HG02642 (cell line): ENCODE data around the gene ATL2.
A peak's percentile ranks its signal among the peaks of the same experiment; 100 is the strongest.
"Not testable (repeated sequence)": the region's sequence is repeated elsewhere in the genome, so short reads cannot be mapped to it uniquely, and the experiment has no call there.

ENCODE experiments used
- ATAC-seq: cut with Tn5 transposase; IDR thresholded peaks from one replicate; pipeline ENCODE4 v1.9.1; 2021; ENCODE audit warnings: mild to moderate bottlenecking; ENCODE audit not compliant: unreplicated experiment, poor library complexity

ATL2 gene

DNA sequence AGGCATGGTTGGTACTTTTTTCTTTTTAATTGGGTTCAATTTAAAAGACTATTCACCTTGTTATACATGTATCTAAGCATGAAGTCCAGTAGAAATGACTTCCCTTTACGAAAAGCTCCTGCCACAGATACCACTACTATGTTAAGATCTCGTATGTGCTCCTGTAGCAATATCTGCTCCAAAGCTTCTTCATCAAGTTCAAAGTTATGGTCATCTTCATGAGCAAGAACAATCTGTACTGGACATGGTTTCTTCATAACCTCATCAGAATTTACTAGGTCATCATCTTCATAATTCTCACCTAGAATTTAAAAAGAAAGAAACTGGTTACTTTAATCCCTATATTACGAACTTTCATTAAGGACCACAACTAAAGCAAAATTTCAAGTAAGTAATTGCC lies 33.9 kb downstream of the ATL2 start:
- ATAC-seq, result no peak

DNA sequence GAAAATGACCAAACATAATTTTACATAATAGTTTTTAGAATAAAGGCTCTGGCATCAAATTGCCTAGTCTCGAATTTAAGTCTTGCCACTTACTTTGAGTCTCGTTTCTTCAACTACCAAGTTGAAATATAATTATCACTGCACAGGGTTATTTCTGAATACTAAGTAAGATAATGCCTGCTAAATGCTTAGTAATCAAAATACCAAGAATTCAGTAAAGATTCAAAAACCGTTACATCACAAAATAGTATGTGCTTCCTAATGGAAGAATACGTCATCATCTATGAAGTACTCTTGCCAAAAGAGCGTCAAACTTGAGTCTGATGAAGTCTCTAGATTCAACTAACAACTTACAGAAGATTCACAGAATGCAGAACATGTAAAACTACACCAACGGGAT lies 40.5 kb downstream of the ATL2 start:
- ATAC-seq, result no peak

DNA sequence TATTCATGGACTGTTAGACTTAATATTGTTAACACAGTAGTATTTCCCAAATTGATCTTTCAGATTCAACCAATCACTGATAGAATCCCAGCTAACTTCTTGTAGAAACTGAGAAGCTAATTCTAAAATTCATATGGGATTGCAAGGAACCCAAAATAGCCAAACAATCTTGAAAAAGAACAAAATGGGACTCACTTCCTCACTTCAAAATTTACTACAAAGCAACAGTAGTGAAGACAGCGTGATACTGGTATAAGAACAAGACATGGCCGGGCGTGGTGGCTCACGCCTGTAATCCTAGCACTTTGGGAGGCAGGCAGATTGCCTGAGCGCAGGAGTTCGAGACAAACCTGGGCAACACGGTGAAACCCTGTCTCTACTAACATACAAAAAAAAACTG lies 46.3 kb downstream of the ATL2 start:
- no peak for ATAC-seq

DNA sequence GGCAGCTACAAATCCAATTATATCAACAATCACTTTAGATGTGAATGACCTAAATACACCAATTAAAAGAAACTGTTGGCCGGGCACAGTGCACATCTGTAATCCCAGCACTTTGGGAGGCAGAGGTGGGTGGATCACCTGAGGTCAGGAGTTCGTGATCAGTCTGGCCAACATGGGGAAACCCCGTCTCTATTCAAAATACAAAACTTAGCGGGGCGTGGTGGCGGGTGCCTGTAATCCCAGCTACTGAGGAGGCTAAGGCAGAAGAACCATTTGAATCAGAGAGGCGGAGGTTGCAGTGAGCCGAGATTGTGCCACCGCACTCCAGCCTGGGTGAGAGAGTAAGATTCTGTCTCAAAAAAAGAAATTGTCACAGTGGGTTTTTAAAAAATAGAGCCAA lies 49.5 kb downstream of the ATL2 start:
- ATAC-seq, result no peak

DNA sequence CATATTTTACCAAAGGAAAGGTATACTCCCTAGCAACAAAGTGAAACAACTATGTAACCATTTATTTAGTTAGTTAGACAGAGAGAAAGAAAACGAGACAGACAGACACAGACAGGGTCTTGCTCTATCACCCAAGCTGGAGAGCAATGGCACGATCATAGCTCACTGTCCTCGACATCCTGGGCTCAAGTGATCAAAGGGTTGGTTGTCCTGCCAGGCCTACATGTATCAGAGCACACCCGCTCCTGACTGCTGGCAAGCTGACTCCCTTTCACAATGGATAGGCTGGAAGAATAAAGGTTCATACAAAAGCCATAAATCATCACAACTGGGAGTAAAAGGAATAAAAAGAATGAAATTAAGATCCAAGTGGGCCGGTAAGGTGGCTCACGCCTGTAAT lies 53.5 kb downstream of the ATL2 start:
- no peak for ATAC-seq

DNA sequence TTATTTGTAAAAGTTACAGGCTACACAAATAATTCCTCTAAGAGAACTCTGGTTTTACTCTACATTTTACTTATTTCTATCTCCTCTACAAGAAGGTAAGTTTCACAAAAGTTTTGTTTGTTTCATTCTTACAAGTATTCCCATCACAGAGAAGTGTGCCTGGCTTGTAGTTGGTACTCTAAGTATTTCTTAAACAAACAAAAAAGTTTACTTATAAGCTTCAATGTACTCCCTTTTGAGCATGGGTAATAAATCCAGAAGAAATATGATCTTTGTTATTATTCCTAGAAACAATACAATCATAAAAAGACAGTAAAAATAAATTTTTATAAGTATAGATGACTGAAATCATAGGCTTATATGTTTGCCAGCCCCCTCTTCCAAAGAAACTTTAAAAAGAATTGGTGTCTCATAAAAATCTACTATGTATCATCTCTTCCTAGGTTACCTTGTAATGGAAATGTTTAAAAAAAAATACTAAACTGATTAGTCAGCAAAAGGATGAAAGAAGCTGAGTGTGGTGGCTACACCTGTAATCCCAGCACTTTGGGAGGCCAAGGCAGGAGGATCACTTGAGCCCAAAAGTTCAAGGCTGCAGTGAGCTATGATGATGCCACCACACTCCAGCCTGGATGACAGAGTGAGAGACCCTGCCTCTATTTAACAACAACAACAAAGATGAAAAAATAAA lies 54.7 kb downstream of the ATL2 start:
- no peak for ATAC-seq

DNA sequence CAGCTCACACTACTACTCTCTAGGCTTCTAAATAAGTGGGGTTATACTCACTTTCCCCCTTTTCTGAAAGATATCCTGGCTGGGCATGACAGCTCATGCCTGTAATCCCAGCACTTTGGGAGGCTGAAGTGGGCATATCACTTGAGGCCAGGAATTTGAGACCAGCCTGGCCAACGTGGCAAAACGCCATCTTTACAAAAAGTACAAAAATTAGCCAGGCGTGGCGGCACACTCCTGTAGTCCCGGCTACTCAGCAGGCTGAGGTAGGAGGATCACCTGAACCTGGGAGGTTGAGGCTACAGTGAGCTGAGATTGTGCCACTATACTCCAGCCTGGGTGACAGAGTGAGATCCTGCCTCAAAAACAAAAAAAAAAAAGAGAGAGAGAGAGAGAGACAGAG lies 57.8 kb downstream of the ATL2 start:
- not testable (repeated sequence) for ATAC-seq

DNA sequence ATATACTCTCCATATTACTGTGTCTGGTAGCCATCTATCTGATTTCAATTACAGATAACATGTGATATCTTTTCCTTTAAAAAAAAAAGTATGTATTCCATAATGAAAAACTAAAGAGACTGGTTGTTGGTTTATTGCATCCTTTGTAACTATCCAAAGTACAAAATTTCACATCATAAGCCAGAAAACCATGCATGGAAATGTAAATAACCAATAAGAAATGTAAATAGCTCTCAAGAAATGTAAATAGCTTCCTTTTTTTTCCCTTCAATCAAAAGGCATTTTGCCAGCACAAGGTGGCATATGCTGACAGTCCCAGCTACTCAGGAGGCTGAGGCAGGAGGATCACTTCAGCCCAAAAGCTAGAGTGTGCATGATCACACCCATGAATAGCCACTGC lies 59.3 kb downstream of the ATL2 start:
- ATAC-seq, result no peak

DNA sequence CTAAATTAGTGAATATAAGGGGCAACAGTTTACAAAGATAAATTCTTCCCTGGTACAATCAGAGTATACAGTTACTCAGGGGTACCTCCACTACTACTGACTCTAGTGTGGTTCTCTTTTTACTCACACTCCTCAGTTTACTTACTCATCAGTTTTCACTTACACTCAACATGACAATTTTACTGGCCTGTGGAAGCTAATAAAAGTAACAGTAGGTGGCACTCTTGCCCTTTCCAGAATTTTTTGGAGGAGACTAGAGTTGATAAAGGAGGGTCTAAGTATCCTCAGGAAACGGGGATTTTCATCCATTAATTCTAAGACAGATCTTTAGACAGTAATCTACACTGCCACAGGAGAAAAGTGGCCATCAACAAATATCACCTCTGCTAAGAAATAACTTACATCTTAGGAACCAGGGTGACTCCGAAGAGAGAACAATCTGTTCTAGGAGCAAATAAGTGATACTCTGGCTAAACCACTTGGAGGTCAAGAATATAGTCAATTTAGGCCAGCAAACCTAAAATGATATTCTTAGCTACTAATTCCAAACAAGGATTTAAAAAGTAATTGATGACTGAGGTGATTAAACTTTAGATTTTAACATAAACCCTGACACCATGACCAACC lies 61.3 kb downstream of the ATL2 start:
- ATAC-seq, result no peak

DNA sequence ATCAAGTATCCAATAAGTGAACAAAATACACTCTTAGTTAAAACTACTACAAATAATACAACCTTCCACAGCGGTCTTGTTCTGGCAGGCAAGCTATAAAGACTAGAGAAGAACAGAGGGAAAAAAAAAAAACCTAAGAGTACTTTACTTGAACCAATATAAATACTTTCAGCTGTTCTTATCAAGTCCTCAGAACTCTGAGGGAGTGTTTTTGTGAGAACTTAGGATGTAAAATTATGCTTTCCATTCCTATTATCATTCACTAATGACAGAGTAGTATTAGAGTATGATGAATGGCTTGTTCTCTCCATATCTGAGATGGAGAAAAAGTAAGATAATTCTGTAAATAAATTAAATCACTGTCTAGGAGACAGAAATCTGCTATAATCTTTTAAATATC lies 68.3 kb downstream of the ATL2 start:
- ATAC-seq, result no peak

DNA sequence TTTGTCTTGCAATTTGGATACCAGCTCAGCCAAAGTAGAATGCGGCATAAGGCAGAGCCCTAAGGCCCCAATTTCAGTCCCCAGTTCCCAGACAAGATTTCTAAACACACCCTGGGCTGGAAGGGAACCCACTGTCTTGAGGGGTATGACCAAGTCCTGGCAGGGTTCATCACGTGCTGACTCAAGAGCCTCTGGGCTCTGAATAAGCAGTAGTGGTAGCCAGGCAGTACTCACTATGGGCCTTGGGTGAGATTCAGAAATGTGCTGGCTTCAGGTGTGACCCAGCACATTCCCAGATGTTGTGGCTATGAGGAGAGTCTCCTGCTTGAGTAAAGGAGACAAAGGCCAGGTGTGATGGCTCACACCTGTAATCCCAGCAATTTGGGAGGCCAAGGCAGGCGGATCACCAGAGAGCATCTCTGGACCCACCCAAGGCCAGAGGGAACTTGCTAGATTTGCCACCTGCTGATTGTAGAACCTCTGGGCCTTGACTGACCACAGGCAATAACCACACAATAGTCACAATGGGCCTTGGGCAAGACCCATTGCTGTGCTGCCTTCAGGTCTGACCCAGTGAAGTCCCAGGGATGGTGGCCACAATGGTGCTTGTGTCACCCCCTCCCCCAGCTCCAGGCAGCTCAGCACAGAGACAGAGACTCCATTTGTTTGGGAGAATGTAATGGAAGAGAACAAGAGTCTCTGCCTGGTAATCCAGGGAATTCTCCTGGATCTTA lies 74.9 kb downstream of the ATL2 start:
- ATAC-seq, result peak; percentile 21

DNA sequence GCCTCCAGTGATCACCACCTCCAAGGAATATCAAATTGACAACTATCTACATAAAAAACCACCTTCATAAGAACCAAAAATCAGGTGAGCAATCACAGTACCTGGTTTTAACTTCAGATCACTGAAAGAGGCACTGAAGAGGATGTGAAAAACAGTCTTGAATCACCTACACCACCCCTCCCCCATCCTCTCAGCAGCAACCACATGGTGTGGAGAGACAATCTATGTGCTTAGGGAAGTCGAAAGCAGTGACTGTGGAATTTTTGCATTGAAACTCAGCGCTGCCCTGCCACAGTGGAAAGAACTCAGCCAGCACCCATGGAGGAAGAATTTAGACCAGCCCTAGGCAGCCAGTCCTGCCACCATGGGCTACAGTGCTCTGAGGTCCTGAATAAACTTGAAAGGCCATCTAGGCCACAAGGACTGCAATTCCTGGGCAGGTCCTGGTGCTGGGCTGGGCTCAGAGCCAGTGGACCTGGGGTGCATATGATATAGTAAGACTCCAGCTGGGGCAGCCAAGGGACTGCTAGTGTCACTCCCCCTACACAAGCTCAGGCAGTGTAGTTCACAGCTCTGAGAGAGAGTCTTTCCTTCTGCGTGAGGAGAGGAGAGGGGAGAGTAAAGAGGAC lies 75.6 kb downstream of the ATL2 start:
- peak; percentile 73 for ATAC-seq

DNA sequence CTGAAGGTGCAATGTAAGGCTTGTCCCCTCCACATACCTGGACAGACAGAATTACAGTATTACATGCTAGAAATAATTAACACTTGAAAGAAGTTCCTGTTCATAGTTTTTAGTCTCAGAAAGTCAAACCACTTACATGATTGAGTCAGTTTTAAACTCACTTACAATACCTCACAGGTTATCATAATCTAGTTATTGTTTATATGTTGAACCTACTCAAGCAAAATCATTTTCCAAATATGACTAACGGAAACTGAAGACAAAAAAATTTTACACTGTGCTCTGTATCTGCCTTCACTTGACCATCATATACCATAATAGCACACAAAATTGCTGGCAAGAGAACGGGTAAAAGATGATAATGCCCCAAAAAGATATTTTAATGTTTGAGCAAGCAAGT lies 78.5 kb downstream of the ATL2 start:
- no peak for ATAC-seq

DNA sequence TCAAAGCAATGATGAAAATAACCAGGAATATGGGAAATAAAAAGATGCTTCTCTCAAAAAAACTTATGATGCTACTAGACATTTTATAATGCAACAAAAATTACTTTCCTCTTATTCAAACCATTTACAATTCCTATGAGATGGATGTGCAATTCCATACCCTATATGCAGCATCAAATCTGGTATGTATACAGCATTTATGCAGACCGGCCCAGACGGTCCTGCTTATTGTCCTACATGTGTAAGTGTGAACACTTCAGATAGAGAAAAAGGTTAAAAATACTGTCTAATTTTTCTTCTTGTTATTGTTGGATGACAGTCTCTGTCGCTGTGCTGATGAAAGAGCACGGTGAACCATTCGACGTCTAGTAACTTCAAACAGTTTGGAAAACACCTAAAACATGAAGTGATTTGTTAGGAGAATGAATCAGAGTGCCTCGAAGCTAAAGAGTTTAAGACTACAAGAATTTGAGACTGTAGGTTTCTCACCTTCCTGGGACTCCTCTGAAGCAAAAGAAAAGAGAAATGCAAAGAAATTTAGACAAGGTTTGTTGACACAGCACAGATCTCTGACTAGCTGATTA lies 80.8 kb downstream of the ATL2 start:
- no peak for ATAC-seq

DNA sequence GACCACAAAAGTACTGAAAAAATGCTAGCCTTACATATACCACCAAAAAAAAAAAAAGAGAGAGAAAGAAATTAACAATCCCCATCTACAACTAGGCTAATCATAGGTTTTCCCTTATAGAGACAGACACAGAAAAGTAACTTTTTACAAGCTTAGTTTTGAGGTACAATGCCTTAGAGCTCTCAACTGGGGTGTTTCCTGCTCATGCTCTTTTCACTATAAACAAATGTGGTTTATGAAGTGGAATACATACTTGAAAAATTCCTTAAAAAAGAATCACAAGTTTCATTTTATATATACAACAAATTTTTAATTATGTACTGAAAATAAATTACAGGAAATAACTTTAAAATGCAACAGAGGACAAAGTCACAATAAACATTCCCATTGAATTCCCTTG lies 82.5 kb downstream of the ATL2 start:
- no peak for ATAC-seq

DNA sequence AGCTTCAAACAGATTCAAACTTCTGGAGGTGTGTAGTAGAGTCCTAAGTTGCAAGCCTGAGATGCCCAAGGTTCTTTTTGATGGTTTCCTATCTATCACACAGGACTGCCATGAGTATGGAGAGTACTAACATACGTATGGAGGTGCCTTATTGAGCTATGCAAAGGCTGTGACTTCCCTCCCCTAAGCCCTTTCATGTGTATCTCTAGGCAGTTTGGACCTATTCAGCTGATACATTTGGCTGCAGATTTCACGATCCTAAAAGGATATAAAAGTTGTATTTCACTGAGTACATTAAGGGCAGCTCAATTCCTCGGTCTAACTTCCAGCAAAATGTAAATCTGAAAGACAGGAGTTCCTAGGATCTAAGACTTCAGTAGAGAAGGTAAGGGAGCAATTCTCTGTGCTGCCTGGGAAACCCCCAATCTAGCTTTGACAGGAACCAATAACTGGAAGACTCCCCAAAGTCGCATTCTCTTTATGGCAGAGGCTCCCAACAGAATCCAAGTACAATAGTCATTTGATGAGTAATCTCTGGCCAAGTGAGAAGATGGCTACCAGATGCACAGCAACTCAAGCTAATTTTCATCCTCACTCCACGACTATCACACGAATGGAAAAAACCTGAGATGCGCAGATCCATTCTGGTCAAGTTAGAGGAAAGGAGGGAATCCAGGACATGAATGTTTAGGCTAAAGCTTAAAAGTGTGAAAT lies 83.8 kb downstream of the ATL2 start:
- no peak for ATAC-seq

DNA sequence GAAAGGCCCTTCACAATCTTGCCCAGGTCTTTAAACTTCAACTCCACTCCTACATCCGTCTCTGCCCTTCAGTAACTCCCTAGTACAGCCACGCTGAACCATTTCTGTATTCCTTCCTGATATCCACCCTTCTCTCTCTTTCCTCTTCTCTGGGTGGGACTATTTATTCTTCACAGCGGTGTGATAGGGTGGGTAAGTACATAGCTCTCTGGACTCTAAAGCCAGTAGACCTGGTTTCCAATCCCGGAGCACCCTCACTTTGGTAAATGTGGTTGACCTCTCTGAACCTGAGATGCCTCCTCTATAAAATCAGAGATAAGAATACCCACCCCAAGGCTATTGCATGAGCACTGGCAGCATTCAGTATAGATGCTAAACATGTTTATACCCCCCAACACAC lies 86.7 kb downstream of the ATL2 start:
- ATAC-seq, result no peak

DNA sequence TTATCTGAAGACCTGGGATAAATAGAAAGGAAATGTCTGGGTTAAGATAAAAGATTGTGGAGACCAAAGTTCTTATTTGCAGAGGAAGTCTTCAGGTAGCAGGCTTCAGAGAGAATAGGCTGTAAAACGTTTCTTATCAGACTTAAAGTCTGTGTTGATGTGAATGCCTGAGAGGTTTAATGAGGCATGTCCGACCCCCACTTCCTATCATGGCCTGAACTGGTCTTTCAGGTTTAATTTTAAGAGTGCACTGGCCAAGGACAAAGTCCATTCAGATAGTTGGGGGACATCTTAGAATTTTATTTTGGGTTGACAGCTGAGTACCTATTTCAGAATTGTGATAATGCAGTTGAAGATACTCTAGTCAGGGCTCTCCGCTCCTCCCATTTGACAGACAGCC lies 92.1 kb downstream of the ATL2 start:
- ATAC-seq, result no peak

DNA sequence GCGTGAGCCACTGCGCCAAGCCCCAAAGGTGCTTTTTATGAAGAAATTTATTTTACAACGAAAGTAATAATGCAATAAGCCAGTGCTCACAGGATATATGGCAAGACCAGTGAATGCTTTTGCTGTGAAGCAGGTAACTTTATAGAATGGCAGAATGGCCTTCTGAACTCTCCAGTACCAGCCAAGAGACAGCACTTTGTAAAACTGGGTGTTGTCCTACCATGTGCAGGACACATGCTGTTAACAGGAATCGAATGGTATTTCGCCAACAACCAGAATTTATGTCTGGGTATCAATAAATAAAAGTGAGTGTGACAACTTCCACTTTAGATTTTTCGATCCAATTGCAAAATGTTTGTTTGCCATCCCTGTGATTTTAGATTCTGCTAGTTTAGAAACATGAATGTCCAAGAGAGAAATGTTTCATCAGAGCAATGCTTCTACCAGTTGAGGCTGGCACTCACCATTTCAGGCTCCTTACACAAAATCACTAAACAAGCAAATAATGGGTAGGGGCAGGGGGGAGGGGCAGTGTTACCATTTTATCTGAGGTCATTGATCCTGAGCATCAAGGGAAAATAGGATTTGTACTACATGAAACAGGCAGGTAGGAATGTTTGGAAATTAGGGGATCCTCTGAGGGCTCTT lies 95.9 kb downstream of the ATL2 start:
- no peak for ATAC-seq

DNA sequence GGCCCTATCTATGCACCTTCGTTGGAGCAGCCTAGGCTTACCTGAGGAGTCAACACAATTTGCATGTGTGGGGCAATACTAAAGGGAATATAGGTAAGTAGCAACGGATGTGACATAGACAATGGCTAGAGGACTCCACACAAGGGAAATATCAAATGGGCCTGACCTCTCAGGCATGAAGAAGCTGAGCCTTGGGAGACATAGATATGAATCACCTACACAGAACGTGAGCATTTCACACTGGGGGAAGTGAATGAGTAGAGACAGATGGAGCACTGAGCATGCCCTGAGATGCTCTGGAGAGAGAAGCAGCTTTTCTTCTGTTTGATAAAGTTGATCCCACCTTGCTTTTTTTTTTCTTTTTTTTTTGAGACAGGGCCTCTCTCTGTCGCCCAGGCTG lies 97.9 kb downstream of the ATL2 start:
- ATAC-seq, result no peak
